Measurements from ENCODE around the gene PLEKHA7. TPM values are rescaled to one million over a fixed set of nuclear protein-coding genes. Genes with fewer than 3 reads are reported as not detected.

The PLEKHA7 gene
- total RNA-seq, 4 donors from 2014 or later, result 23.6 to 47.5 (median 32.7) TPM

GRCh38 chr11:16846305-16846704 is 167.9 kb downstream of the PLEKHA7 start:
- H3K27me3 ChIP-seq, result no peaks in the 10 kb centered on the region
- H3K4me3 ChIP-seq, result no peak overlapping the region
- no peak for TF ChIP-seq POLR2AphosphoS5 (IDR thresholded peaks at IDR 0.05)
- no peak for TF ChIP-seq CTCF (IDR thresholded peaks at IDR 0.05)
- TF ChIP-seq POLR2A (IDR thresholded peaks at IDR 0.05), result no peak
- DNase-seq (ENCODE audit: low spot score in 2 of 2), result no peak
- no peak overlapping the region for H3K27ac ChIP-seq
- no peaks in the 10 kb centered on the region for H3K4me1 ChIP-seq
- H3K9me3 ChIP-seq, result no peaks in the 10 kb centered on the region
- H3K36me3 ChIP-seq, result peaks cover 21% of the 10 kb centered on the region
- WGBS, result 90% methylated on average over 2 of the region's 2 CpGs

- Histone ChIP-seq H3K9me3 (no peaks in the 10 kb centered on the region), H3K4me3 (no peak overlapping the region), H3K27me3 (no peaks in the 10 kb centered on the region), H3K36me3 (peaks cover 19% of the 10 kb centered on the region), H3K27ac (no peak overlapping the region), H3K4me1 (no peaks in the 10 kb centered on the region)
- WGBS, result 86% methylated on average over 1 of the region's 1 CpG
- no peak for DNase-seq (ENCODE audit: low spot score in 2 of 2)
- TF ChIP-seq POLR2AphosphoS5 (IDR thresholded peaks at IDR 0.05) (no peak), POLR2A (IDR thresholded peaks at IDR 0.05) (no peak)
These were observed 169.9 kb downstream of the PLEKHA7 start for GRCh38 chr11:16844268-16844771.

DNA sequence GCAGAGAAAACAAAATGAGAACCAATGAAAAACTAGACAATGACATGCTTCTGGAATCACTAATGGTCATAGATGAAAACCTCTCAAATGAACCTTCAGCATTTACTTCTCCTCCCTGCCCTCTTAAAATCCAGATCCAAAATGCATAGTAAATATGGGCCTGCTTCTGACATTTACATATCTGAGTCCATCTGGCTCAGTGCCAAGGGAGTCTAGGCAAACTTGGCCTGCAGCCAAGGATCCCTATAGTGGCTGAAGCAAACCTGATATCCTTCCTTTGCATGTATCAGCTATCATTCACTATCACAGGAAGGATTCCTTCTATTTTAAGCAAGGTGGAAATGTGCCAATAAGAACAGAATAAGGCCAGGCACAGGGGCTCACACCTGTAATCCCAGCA is 170.9 kb downstream of the PLEKHA7 start:
- Histone ChIP-seq H3K9me3 (no peaks in the 10 kb centered on the region), H3K4me3 (no peak overlapping the region), H3K27me3 (no peaks in the 10 kb centered on the region), H3K27ac (no peak overlapping the region), H3K4me1 (no peaks in the 10 kb centered on the region), H3K36me3 (peaks cover 19% of the 10 kb centered on the region)
- no peak for TF ChIP-seq POLR2A (IDR thresholded peaks at IDR 0.05)
- TF ChIP-seq EP300 (IDR thresholded peaks at IDR 0.05), result no peak
- no peak for TF ChIP-seq POLR2AphosphoS5 (IDR thresholded peaks at IDR 0.05)
- TF ChIP-seq CTCF (IDR thresholded peaks at IDR 0.05), result no peak
- DNase-seq (ENCODE audit: low spot score in 2 of 2), result no peak

DNA sequence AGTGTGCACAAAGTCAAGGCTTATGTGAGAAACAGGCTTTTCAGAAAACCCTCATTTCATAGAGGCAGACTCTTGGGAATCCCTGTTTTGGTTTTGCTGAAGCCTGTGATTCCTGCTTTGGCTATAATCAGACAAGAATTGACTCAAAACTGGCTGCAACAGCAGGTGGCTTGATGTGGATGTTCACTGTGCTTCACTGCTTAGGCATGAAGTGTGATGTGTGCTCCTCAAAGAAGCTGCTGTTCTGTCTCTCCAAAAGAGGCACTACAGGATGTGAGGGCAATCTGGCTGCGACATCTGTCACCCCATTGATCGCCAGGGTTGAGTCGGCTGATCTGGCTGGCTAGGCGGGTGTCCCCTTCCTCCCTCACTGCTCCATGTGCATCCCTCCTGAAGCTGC is 172.2 kb downstream of the PLEKHA7 start:
- Histone ChIP-seq H3K9me3 (no peaks in the 10 kb centered on the region), H3K4me3 (no peak overlapping the region), H3K27me3 (no peaks in the 10 kb centered on the region), H3K27ac (no peak overlapping the region), H3K36me3 (peaks cover 19% of the 10 kb centered on the region), H3K4me1 (no peaks in the 10 kb centered on the region)
- DNase-seq (ENCODE audit: low spot score in 2 of 2), result no peak
- WGBS, result 93% methylated on average over 2 of the region's 4 CpGs
- TF ChIP-seq POLR2A (IDR thresholded peaks at IDR 0.05) (no peak), CTCF (IDR thresholded peaks at IDR 0.05) (no peak), EP300 (IDR thresholded peaks at IDR 0.05) (no peak), POLR2AphosphoS5 (IDR thresholded peaks at IDR 0.05) (no peak)

DNA sequence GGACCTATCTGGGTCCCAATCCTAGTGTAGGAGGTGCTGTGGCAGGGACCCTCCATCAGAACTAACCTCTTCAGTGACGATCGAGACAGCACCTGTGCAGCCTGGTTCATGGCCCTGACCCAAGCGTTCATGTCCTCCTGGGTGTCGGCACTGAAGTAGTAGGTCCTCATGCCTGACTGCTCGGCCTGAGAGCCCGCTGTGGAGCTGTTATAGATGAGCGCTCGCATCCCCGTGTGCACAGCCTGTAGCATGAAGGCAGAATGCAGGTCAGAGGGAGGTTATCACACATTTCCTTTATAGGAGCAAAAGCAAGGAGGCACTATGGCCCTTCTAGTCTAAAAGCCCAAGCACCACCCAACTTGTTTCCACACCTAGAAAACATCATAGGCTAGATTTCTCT is 172.7 kb downstream of the PLEKHA7 start:
- H3K27me3 ChIP-seq, result no peaks in the 10 kb centered on the region
- 81% methylated on average over 5 of the region's 9 CpGs for WGBS
- no peaks in the 10 kb centered on the region for H3K4me1 ChIP-seq
- H3K4me3 ChIP-seq, result no peak overlapping the region
- H3K9me3 ChIP-seq, result no peaks in the 10 kb centered on the region
- no peak for TF ChIP-seq POLR2A (IDR thresholded peaks at IDR 0.05)
- no peak for TF ChIP-seq EP300 (IDR thresholded peaks at IDR 0.05)
- TF ChIP-seq CTCF (IDR thresholded peaks at IDR 0.05), result no peak
- no peak for TF ChIP-seq POLR2AphosphoS5 (IDR thresholded peaks at IDR 0.05)
- H3K27ac ChIP-seq, result no peak overlapping the region
- H3K36me3 ChIP-seq, result peaks cover 19% of the 10 kb centered on the region
- no peak for DNase-seq (ENCODE audit: low spot score in 2 of 2)

- Histone ChIP-seq H3K27ac (no peak overlapping the region), H3K4me1 (no peaks in the 10 kb centered on the region), H3K27me3 (no peaks in the 10 kb centered on the region), H3K36me3 (peaks cover 19% of the 10 kb centered on the region), H3K9me3 (no peaks in the 10 kb centered on the region), H3K4me3 (no peak overlapping the region)
- no peak for DNase-seq (ENCODE audit: low spot score in 2 of 2)
- no peak for TF ChIP-seq POLR2A (IDR thresholded peaks at IDR 0.05)
- no peak for TF ChIP-seq EP300 (IDR thresholded peaks at IDR 0.05)
- no peak for TF ChIP-seq CTCF (IDR thresholded peaks at IDR 0.05)
- no peak for TF ChIP-seq POLR2AphosphoS5 (IDR thresholded peaks at IDR 0.05)
- 87% methylated on average over 2 of the region's 2 CpGs for WGBS
These were observed 173.3 kb downstream of the PLEKHA7 start for GRCh38 chr11:16840951-16841350.

Measured in suprapubic skin (tissue), 4 donors.